Measurements from ENCODE around the gene FAM81B. TPM values are rescaled to one million over a fixed set of nuclear protein-coding genes. Genes with fewer than 3 reads are reported as not detected.
"Not testable (repeated sequence)": the region's sequence is repeated elsewhere in the genome, so short reads cannot be mapped to it uniquely, and the experiment has no call there.

The FAM81B gene
- total RNA-seq (2013) = 0.31 TPM
- polyA plus RNA-seq (not detected), polyA minus RNA-seq (not detected in 2 replicates), total RNA-seq (0 to 1.8 (median 0.05) reads per million in 11 experiments)

DNA sequence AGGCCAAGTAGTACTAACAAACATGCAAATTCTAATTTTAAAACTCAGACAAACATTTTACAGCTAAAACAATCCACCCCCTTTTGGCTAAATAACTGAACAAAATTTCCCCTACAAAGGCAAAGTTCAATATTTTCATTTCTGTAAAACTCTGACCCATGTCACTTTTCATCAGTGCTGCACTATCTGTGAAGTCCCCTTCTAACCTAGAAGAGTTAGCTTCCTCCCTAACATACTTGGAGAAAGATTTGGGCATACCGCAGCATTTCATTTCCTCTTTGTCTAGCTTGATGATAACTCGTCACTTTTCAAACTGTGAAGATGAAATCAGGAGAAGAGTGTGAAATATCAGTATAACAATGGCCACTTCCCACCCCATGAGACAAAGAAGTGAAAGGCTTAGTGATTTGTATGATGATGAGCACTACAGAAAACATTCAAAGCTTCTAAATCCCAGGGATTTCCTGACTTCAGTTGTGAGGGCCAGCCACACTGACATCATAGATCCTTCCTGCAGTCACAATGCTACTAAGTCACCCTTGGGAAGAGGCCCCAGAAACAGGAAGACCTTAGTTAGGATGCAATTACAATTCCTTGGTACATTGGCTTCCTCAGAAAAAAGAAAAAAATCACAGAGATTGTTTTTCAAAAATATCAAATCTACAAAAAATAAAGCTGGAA lies at the start of gene FAM81B:
Gene FAM81B (plus strand): TSS at position 555 of the 681 bp plus-strand sequence. CDS start 24 bp downstream, at position 579.
- TF ChIP-seq, protein P1, sequence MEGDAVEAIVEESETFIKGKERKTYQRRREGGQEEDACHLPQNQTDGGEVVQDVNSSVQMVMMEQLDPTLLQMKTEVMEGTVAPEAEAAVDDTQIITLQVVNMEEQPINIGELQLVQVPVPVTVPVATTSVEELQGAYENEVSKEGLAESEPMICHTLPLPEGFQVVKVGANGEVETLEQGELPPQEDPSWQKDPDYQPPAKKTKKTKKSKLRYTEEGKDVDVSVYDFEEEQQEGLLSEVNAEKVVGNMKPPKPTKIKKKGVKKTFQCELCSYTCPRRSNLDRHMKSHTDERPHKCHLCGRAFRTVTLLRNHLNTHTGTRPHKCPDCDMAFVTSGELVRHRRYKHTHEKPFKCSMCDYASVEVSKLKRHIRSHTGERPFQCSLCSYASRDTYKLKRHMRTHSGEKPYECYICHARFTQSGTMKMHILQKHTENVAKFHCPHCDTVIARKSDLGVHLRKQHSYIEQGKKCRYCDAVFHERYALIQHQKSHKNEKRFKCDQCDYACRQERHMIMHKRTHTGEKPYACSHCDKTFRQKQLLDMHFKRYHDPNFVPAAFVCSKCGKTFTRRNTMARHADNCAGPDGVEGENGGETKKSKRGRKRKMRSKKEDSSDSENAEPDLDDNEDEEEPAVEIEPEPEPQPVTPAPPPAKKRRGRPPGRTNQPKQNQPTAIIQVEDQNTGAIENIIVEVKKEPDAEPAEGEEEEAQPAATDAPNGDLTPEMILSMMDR (IDR thresholded peaks at IDR 0.05) = no peak
- Histone ChIP-seq H3K27me3 (ENCODE audit: control insufficient read depth in 2 of 2, insufficient read depth in 2 of 2, low read length in 2 of 2) (no peaks in the 10 kb centered on the region), H3K9me3 (replicated peaks in 1 of 2; ENCODE audit: control insufficient read depth in 1 of 2, insufficient read depth in 1 of 2, low read length in 2 of 2) (no peaks in the 10 kb centered on the region), H3K4me1 (ENCODE audit: control insufficient read depth in 1 of 2, insufficient read depth in 2 of 2, low read length in 2 of 2) (no peaks in the 10 kb centered on the region), H2AFZ (ENCODE audit: insufficient read depth, low read depth, low read length, poor library complexity, severe bottlenecking) (no peak within 1 kb of the TSS), H3K4me2 (replicated peaks; ENCODE audit: extremely low read depth, low read length, poor library complexity, severe bottlenecking) (no peak within 1 kb of the TSS), H3K36me3 (replicated peaks in 1 of 2; ENCODE audit: control insufficient read depth in 1 of 2, insufficient read depth in 2 of 2, low read length in 2 of 2) (no peaks in the 10 kb centered on the region), H3K4me3 (replicated peaks in 1 of 3; ENCODE audit: low read depth in 2 of 3, low read length in 3 of 3) (no peak within 1 kb of the TSS), H3K27ac (ENCODE audit: low read depth in 1 of 2, low read length in 2 of 2) (no peak within 1 kb of the TSS), H3K9ac (ENCODE audit: insufficient read depth, low read length, poor library complexity, severe bottlenecking) (no peak within 1 kb of the TSS), H3K79me2 (ENCODE audit: insufficient read depth, low read length) (no peaks in the 10 kb centered on the region), H4K20me1 (ENCODE audit: insufficient read depth, low read length) (no peaks in the 10 kb centered on the region)
- Mint-ChIP-seq H3K9me3 (peaks cover 2 to 14% (median 5%) of the 10 kb centered on the region in 7 donors), H3K36me3 (no peaks in the 10 kb centered on the region), H3K27me3 (ENCODE audit: low read depth in 3 of 3) (no peaks in the 10 kb centered on the region), H3K4me1 (peaks cover 3% of the 10 kb centered on the region), H3K27ac (peak within 1 kb of the TSS in 1 of 7 donors; percentile 10), H3K4me3 (no peak within 1 kb of the TSS)
- intact Hi-C loops (cut with micrococcal nuclease) = no loop called here
- no CpG with 5 or more reads among the region's 2 CpGs for WGBS (ENCODE audit: insufficient coverage)
- DNase-seq = no peak

- H3K36me3 Mint-ChIP-seq; H3K27ac Mint-ChIP-seq; DNase-seq; H3K4me1 ChIP-seq (ENCODE audit: control insufficient read depth in 1 of 2, insufficient read depth in 2 of 2, low read length in 2 of 2); H3K9me3 ChIP-seq (replicated peaks in 1 of 2; ENCODE audit: control insufficient read depth in 1 of 2, insufficient read depth in 1 of 2, low read length in 2 of 2); H3K27me3 ChIP-seq (ENCODE audit: control insufficient read depth in 2 of 2, insufficient read depth in 2 of 2, low read length in 2 of 2); H3K9ac ChIP-seq (ENCODE audit: insufficient read depth, low read length, poor library complexity, severe bottlenecking); H3K4me1 Mint-ChIP-seq; H3K4me3 ChIP-seq (replicated peaks in 1 of 3; ENCODE audit: low read depth in 2 of 3, low read length in 3 of 3); H3K27me3 Mint-ChIP-seq (ENCODE audit: low read depth in 3 of 3); H4K20me1 ChIP-seq (ENCODE audit: insufficient read depth, low read length); H3K4me3 Mint-ChIP-seq; H3K36me3 ChIP-seq (replicated peaks in 1 of 2; ENCODE audit: control insufficient read depth in 1 of 2, insufficient read depth in 2 of 2, low read length in 2 of 2); H3K27ac ChIP-seq (ENCODE audit: low read depth in 1 of 2, low read length in 2 of 2); H2AFZ ChIP-seq (ENCODE audit: insufficient read depth, low read depth, low read length, poor library complexity, severe bottlenecking); H3K79me2 ChIP-seq (ENCODE audit: insufficient read depth, low read length); H3K4me2 ChIP-seq (replicated peaks; ENCODE audit: extremely low read depth, low read length, poor library complexity, severe bottlenecking); intact Hi-C loops (cut with micrococcal nuclease): not testable (repeated sequence)
- WGBS (ENCODE audit: insufficient coverage) = no CpG with 5 or more reads among the region's 2 CpGs
- H3K9me3 Mint-ChIP-seq = peaks cover 4 to 13% (median 9%) of the 10 kb centered on the region in 7 donors
Observed at GRCh38 chr5:95341444-95341843, 49.7 kb upstream of the FAM81B start.

Measured in CD14-positive monocyte (primary cell).